HCT116 (cell line): ENCODE results near the gene ZNF207.

Experiments
- ATF3 ChIP-seq: IDR thresholded peaks from 2 replicates; pipeline ENCODE4 v1.6.1; 2012
- CBX3 ChIP-seq: IDR thresholded peaks from 2 replicates; pipeline ENCODE4 v1.6.1; 2012; ENCODE audit warnings: low read depth
- CTCF ChIP-seq, 3 experiments: fragments of 200-600 bp in 1 of 3; sonication (generic) in 1 of 3; IDR thresholded peaks in 2 of 3; conservative IDR thresholded peaks in 1 of 3; 2 replicates each; pipeline ENCODE4 v1.5.1; 2012 to 2017; ENCODE audit warnings: low read depth in 2 of 3, low read length in 2 of 3, antibody characterized with exemption in 1 of 3, borderline replicate concordance in 1 of 3, control low read depth in 1 of 3, mild to moderate bottlenecking in 1 of 3, mixed read lengths in 1 of 3, mixed run types in 1 of 3, moderate library complexity in 1 of 3; ENCODE audit not compliant: insufficient read depth in 1 of 3
- EGR1 ChIP-seq: IDR thresholded peaks from 2 replicates; pipeline ENCODE4 v1.6.1; 2012; ENCODE audit warnings: low read depth
- JUND ChIP-seq: IDR thresholded peaks from 2 replicates; pipeline ENCODE4 v1.6.1; 2012
- MAX ChIP-seq: IDR thresholded peaks from 2 replicates; pipeline ENCODE4 v1.6.1; 2012
- POLR2A ChIP-seq: IDR thresholded peaks from 2 replicates; pipeline ENCODE4 v1.7.0; 2011; ENCODE audit warnings: borderline replicate concordance; ENCODE audit not compliant: insufficient read depth, insufficient read length; ENCODE audit errors: extremely low read depth
- POLR2AphosphoS5 ChIP-seq: IDR thresholded peaks from 2 replicates; pipeline ENCODE4 v1.6.1; 2011; ENCODE audit warnings: mild to moderate bottlenecking, low read depth, low read length, moderate library complexity
- RAD21 ChIP-seq: IDR thresholded peaks from 2 replicates; pipeline ENCODE4 v1.6.1; 2012; ENCODE audit warnings: low read depth, mild to moderate bottlenecking
- REST ChIP-seq: IDR thresholded peaks from 2 replicates; pipeline ENCODE4 v1.6.1; 2012; ENCODE audit warnings: low read depth
- SIN3A ChIP-seq: IDR thresholded peaks from 2 replicates; pipeline ENCODE4 v1.6.1; 2012; ENCODE audit warnings: low read depth

- TF ChIP-seq CTCF (IDR thresholded peaks at IDR 0.05 in 2 of 3, conservative IDR thresholded peaks at IDR 0.05 in 1 of 3; ENCODE audit: borderline replicate concordance in 1 of 3, insufficient read depth in 1 of 3, low read depth in 2 of 3, low read length in 2 of 3) (no peak), REST (no peak), RAD21 (no peak), ATF3 (no peak), SIN3A (no peak), POLR2A (no peak), CBX3 (no peak), EGR1 (no peak), POLR2AphosphoS5 (no peak), MAX (no peak), JUND (no peak)
Measured at GRCh38 chr17:32335046-32335445, 14.9 kb upstream of the ZNF207 start.
